Measurements from ENCODE around the gene ATP6V0C. TPM values are rescaled to one million over a fixed set of nuclear protein-coding genes. Genes with fewer than 3 reads are reported as not detected.
A peak's percentile ranks its signal among the peaks of the same experiment; 100 is the strongest.

ATP6V0C gene
- total RNA-seq, 1 donor from 2014 or later, result 137 TPM

DNA sequence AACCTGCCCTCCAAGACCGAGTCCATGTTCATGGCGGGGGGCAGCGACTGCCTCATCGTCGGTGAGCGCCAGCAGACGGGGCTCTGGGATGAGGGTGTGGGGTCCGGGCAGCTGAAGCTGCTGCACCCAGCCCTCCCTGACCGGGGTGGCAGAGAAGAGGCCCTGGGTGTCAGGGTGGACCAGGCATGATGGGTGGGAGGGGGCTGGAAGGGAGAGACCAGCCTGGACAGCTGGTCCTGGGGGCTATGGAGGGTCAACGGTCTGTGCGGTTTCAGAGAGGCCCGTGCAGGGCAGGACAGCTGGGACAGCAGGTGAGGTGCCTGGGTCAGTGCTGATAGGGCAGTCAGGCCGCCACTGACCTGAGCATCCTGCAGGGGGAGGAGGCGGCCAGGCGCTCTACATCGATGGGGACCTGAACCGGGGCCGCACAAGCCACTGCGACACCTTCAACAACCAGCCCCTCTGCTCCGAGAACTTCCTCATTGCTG lies 13.3 kb upstream of the ATP6V0C start:
- intact Hi-C loops (cut with DNase I), result loop anchor here (2.0 to 10.0 kb wide), 4 partner anchors 26 to 236 kb away; partner anchors contain the start of genes ABCA3, CCNF, RNPS1 and TBC1D24
- DNase-seq (ENCODE audit: missing footprints) (peak; percentile 25), ATAC-seq (no peak)

DNA sequence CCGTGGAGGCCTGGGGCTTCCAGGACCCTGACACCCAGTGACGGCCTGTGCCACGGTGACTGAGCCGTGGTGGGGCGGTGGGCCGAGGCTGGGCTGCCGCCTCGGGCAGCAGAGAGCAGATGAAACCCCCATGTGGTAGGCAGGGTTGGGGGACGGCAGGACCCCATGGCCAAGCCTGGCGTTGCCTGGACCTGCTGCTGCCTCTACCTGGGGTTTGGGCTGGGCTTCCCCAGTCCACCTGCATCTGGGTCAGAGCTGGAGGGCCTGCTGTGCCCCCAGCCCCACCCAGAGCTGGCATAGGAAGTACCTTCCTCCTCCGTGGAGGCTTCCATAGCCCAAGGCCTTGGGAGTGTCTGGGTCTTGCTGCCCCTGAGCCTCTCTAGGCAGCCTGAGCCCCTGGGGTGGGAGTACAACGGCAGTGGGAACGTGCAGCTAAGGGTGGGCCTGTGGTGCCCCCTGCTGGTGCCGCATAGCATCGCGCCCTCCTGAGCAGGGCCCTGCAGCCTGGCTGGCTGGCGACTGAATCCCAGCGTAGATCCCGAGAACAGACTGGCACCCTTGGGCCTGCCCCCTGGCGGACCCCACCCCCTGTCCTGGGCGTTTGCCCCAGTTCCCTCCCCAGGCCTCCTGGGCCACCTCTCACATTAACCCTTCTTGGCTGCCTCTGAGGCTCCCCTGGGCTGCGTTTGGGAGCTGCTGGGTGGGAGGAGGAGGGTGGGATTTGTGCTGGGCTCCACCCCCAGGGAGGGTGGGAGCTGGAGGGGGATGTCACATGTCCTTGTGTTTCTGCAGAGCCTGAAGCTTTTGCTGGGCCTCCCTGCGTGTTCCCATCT lies 12.6 kb upstream of the ATP6V0C start:
- peak; percentile 93 for DNase-seq (ENCODE audit: missing footprints)
- intact Hi-C loops (cut with DNase I), result loop anchor here (1.0 to 10.0 kb wide), 5 partner anchors 12 to 236 kb away; partner anchors contain the start of genes ABCA3, ATP6V0C, CCNF and RNPS1

DNA sequence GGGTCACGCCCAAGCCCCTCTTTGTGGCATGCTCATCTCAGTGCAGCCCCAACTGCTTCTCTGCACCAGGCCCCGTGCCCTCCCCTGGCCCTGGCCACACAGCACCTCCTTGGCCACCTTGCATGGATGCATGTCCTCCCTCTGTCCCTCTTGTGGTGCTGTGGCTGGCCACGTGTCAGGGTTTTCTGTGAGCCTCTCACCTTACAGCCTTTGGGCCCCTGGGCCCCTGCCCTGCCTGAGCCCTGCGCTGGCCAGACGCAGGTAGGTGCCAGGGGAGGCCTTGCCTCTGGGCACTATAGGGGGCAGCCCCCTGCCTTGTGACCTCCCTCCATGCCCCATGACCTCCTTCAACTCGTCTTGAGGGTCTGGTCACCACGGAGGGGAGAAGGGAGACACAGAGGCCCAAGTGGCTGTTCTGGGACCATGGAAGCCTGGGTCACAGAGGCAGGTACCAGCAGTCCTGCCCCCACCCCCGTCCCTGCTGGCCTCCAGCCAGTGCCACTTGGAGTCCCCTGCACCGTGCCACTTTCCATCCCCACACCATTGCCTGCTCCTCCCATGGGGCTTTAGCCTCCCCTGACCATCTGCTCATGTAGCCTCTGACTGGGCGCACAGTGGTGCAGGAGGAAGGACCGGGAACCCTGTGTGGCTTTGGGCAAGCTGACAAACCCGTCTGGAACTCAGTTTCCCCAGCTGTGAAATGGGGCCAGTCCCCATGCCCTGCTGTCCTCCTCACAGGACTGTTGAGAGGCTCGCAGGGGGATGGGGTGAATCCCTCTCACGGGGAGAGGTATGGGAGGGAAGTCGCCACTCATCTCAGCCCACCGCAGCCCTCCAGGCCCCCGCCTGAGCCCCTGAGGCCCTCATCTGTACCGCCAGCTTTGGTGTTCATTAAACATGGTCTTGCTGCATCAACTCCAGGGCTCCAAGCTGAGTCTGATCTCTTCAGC lies 11.5 kb upstream of the ATP6V0C start:
- DNase-seq (ENCODE audit: missing footprints) (peak; percentile 46), ATAC-seq (no peak)
- intact Hi-C loops (cut with DNase I), result loop anchor here (1.0 to 10.0 kb wide), 5 partner anchors 11 to 237 kb away; partner anchors contain the start of genes ABCA3, ATP6V0C, CCNF and RNPS1

More for the DNA sequence above, 12.6 kb upstream of the ATP6V0C start:
- ATAC-seq, result peak; percentile 82

DNA sequence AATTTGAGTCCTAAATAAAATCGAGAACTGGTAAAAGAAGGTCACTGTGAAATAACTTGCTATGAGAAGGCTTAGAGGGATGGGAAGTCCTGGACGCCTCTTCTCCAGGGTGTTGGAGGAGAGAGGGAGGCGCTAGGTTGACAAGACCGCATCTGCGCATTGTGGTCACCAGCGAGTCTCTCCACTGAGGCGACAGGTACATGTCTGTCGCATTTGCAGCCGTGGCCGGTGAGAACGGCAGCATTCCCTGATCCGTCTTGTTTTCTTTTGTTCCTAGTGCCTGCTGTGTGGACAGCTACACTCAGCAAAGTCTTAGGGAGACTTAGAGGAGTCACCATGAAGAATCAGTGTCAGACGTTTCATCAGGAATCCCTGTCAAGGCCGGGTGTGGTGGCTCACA lies 8.1 kb upstream of the ATP6V0C start:
- ATAC-seq, result no peak
- DNase-seq (ENCODE audit: missing footprints), result no peak
- intact Hi-C loops (cut with DNase I), result loop anchor here (10.0 kb wide), 1 partner anchor 241 kb away; the partner anchor contains the start of gene RNPS1

DNA sequence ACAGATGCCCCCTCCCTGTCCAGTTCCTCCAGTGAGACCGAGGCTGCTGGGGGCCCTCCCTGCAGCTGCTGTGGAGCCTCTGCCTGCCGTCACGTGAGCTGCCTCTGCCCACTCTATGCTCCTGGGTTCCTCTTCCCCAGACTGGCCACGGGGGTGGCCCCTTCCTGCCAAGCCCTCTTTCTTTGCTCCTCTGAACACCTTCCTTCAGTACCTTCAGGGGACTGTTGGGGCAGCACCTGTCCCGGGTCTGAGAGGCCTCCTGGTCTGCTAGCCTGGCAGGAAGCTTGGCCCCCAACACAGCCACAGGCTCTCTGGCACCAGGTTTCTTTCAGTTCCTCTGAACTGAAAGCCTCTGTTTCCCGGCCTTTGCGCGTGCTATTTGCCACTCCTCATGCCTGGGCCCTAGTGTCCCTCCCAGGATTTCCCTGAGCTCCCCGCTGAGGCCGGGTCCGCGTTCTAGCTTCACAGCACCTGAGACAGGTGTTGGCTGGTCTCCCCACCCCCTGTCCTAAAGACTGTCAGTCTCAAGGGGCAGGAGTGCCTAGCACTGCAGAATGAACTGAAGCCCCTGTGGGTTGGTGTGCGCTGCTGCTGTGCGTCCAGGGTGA lies 6.6 kb upstream of the ATP6V0C start:
- ATAC-seq, result peak; percentile 49
- intact Hi-C loops (cut with DNase I), result loop anchor here (10.0 kb wide), 1 partner anchor 242 kb away; the partner anchor contains the start of gene RNPS1
- DNase-seq (ENCODE audit: missing footprints), result no peak

DNA sequence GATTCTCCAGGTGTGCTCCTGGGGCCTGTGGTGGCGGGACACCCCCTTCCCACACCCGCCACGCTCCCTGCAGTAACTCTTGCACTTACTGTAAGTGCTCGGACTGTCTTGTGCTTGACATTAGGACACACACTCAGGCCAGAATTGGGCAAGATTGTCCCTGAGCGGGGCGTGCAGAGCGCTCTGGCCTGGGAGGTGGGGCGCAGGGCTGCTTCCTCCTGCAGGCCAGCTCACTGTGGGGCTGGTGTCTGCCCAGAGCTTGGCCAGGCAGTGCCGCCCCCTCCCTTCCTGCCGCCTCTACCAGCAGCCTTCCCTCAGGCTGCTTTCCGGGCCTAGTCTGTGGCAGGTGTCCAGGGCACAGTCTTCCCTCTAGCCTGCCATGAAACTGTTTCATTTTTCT lies 6.1 kb upstream of the ATP6V0C start:
- peak; percentile 63 for ATAC-seq
- peak; percentile 89 for DNase-seq (ENCODE audit: missing footprints)
- intact Hi-C loops (cut with DNase I), result loop anchor here (10.0 kb wide), 1 partner anchor 243 kb away; the partner anchor contains the start of gene RNPS1

DNA sequence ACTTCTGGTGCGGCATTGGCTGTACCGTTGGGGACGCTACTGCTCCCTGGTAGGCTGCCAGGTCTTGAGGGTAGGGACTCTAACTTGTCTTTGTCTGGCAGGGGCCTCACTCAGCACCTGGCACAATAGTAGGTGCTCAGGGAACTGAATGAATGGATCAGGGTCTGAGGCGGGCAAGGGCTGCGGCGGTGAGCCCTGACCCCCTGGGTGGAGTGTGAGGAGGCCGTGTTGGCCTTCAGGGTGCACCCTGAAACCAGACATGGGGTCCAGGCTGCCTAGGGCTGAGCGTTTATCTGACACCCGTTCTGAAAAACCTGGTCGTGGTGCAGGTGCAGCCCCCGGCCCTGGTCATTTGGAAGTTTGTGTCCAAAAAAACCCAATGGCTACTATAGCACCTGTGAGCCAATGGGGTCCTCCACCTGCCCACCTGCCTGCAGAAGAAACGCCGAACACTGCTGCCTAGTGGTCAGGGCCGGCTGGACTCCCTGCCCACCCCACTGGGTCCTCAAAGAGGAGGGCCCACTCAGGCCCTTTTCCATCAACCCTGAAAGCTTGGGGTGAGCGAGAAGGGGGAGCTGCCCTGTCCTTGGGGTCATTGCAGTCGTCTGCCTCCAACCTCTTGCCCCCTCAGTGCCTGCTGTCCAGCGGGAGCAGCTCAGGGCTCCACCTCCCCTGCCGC lies 4.9 kb upstream of the ATP6V0C start:
- no peak for ATAC-seq
- intact Hi-C loops (cut with DNase I), result loop anchor here (10.0 kb wide), 1 partner anchor 244 kb away; the partner anchor contains the start of gene RNPS1
- no peak for DNase-seq (ENCODE audit: missing footprints)

DNA sequence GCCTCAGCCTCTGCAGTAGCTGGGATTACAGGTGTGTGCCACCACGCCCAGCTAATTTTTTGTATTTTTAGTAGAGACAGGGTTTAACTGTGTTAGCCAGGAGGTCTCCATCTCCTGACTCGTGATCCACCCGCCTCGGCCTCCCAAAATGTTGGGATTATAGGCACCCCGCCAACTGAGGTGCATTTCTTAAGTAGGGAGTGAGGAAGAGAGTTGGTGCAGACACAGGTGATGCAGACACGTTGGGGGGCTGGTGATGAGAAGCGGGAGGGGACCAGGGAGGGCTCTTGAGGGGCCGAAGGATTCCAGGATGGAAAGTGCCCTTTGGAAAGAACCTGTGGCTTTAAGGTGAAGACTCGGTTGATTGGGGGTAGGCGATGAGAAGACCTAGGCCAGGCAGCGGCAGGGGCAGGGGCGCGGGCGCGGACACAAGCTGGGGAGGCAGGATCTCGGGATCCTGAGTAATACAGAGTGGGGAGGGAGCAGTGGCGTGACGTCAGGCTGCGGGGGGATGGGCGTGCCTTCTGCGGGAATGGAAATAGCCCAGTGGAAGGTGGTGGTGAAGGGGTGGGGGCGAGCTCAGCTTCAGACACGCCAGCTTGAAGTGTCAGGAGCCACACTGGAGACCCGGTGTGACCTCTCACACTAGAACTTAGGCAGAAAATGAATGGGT lies 2.5 kb upstream of the ATP6V0C start:
- DNase-seq (ENCODE audit: missing footprints) (peak; percentile 74), ATAC-seq (no peak)
- intact Hi-C loops (cut with DNase I), result loop anchor here (5.0 kb wide), 1 partner anchor 304 kb away; the partner anchor contains the start of gene MLST8

DNA sequence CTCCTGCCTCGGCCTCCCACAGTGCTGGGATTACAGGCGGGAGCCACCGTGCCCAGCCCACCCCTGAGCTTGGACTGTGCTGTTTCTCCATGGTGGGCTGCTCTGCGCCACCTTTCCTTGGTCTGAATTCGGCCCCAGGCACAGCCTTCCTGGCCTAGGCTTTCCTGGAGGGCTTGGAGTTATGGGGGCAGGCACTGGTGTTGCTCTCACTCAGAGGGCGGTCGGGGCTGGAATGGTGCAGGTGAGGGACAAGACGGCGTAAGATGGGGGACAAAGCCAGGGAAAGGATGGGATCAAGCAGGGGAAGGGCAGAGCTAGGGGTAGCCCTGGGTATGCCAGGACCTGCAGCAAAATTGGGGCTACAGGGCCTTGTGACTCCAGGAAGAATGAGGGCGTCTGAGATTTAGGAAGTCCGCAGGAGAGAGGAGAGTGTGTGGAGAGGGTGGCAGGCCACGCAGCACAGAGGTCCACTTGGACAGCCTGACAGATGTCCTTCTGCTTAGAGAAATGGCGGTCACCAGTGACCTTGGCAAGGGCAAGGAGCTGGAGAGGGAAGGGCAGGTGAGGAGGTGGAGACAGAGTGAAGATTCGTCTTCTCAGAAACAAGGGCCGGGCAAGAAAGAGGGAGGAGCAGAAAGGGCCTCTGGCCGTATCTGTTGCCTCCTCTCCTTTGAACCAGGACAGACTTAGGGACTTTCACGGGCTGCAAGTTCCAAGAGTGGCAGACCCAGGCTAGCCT lies 1.6 kb upstream of the ATP6V0C start:
- no peak for ATAC-seq
- intact Hi-C loops (cut with DNase I), result loop anchor here (5.0 kb wide), 1 partner anchor 305 kb away; the partner anchor contains the start of gene MLST8
- DNase-seq (ENCODE audit: missing footprints), result peak; percentile 42

DNA sequence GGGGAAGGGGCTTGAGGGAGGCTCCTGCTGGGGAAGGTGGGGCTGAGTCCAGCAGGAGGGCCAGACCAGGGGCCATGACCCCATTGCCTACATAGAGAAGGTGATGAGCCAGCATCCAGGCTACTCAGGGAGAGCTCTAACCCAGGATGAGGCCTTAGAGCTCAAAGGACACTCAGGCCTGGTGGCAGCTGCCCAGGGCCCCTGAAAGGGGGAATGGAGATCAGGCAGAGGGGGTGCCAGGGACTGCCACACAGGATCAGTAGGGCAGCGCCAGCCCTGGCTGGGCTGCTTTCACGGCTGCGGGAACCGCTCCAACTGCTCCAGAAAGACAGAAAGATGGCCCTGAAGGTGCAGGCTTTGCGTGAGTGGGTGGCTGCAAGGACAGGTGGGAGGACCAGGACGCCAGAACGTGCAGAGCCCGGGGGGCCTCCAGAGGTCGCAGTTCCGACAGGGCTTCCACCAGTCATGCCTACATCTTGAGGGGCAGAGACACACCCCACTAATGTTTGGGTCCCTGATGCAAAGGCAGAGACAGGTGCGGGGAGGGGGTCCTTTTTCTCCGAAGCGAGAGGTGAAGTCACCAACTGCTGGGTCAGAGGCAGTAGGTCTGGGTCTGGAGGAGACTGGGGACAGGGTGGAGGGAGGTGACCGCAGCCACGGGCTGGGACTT lies 882 bp upstream of the ATP6V0C start:
- DNase-seq (ENCODE audit: missing footprints) (peak; percentile 67), ATAC-seq (no peak)
- intact Hi-C loops (cut with DNase I), result loop anchor here (1.0 to 5.0 kb wide), 2 partner anchors 12 to 306 kb away; partner anchors contain the start of gene MLST8

DNA sequence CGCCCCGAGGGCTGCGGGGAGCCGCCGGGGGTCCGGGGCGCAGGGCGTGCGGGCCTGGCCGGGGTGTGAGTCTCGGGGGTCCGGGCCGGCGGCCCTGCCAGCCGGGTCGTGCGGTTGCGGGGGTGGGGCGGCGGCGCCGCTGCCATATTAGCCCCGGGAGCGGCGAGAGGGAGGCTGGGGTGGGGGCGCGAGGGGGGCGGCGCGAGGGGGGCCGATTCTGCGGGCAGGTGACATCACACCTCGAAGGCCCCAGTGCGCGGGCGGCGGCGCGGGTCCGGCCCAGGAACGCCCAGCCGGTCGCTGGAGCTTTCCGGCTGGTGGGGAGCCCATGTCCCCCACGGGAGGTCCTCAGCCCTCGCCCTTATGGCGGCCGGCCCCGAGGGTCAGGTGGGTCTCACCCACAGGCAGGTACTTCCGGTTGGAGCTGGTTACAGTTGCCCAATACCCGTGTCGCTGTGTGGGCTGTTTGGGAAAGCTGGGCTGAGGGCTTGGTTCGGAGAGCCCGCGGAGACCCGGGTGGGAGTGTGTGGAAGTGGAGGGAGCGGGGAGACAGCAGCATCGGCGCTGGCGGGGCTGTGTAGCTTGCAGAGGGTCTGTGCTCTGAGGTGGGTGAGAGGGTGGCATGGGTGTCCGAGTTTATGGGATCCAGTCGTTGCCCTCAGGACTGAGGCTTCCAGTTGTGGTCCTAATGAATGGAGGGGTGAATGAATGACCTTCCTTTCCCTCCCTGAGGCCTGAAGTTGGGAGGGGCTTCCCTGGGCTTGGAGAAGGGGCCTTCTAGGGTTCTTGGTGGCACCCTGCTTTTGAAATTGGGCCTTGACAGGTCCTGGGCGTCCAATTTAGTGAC lies 804 bp downstream of the ATP6V0C start:
- ATAC-seq, result no peak
- no peak for DNase-seq (ENCODE audit: missing footprints)
- intact Hi-C loops (cut with DNase I), result loop anchor here (5.0 kb wide), 1 partner anchor 307 kb away; the partner anchor contains the start of gene MLST8

DNA sequence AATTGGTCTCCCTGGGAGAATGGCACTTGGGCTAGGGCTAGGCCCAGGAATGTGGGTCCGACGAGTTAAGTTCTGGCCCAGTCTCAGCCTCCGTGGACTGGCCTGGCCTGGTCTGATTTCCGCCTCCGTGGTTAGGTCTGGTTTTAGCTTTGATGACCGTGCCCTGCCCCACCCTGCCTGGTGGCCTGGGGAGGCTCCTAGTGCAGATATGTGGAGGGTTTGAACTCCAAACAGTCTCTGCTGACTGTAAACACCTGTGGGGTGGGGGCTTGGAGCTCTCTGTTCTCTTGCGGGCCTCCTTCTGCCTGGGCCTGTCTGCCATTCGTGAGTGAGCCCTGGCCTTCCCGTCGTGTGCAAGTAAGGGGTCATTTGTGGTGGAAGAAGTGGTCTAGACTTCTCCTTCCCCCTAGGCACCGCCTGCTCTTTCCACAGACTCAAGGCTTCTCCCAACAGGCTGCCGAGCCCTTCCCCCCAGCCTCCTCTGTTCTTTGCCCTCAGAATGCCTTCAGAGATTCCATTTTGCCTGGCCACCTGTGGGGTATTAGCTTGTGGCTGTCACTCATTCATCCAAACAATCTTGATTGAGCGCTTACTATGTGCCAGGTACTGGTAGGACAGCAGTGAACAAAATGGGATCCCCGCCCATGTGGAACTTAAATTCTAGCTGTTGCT lies 1.6 kb downstream of the ATP6V0C start:
- ATAC-seq (no peak), DNase-seq (ENCODE audit: missing footprints) (peak; percentile 62)
- intact Hi-C loops (cut with DNase I), result no loop called here

DNA sequence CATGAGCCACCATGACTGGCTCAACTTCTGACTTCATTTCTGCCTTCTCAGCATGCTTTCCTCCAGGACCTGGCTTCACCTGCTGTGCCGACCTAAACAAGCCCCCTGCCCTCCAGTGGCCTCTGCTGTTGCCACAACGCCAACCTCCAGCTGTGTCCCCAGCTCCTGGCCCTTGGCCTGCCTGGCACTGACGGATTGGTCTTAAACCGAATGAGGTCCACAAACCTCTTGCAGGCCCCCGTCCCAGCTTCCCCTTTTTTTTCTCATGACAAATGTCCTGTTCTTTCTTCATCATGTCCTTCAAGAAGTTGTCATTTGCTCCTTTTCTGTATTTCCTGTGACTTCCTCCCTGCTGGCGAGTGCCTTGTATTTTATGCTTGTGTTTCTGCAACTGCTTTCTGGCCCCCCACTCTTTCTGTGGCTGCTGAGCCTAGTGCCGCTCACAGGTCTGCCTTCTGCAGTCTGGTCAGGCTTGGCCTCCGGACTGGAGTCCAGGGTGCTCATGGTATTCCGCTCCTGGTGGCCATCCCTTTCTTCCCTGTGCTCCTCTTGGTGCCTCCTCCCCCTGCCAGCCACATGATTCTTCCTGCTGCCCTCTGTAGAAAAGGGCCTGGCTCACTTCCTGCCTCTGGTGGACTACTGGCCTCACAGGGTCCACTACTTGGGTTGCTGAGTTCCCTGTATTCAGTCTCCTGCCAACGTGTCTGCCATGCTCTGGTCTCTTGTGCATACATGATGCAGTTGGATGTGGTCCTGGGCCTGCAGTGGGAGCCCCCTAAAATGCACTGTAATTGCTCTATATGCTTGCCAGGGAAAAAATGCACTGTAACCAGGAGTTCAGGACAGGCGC lies 2.9 kb downstream of the ATP6V0C start:
- intact Hi-C loops (cut with DNase I), result no loop called here
- ATAC-seq (no peak), DNase-seq (ENCODE audit: missing footprints) (peak; percentile 79)

Measured in Right ventricle myocardium inferior (tissue), 1 donor.